H9 (cell line): ENCODE data around the gene SHISAL2B. TPM values are rescaled to one million over a fixed set of nuclear protein-coding genes. Genes with fewer than 3 reads are reported as not detected.

ENCODE experiments used
- DNase-seq: peaks from one replicate; pipeline ENCODE4 v3.0.0-alpha.2; 2017
- H2AFZ ChIP-seq: one replicate; pipeline ENCODE4 v1.6.1; 2013; ENCODE audit warnings: mild to moderate bottlenecking, low read length, control low read depth, moderate library complexity
- H2AK5ac ChIP-seq: 2 replicates; pipeline ENCODE4 v1.6.1; 2013; ENCODE audit warnings: low read length, control low read depth, mixed read lengths; ENCODE audit not compliant: insufficient read length
- H2BK120ac ChIP-seq: one replicate; pipeline ENCODE4 v1.6.1; 2013; ENCODE audit warnings: low read depth, mild to moderate bottlenecking, low read length, control low read depth, inconsistent platforms; ENCODE audit not compliant: poor library complexity, severe bottlenecking
- H2BK12ac ChIP-seq: 2 replicates; pipeline ENCODE4 v1.6.1; 2013; ENCODE audit warnings: low read length, control low read depth, mixed read lengths, low read depth; ENCODE audit not compliant: insufficient read length
- H2BK15ac ChIP-seq: 2 replicates; pipeline ENCODE4 v1.6.1; 2013; ENCODE audit warnings: low read depth, low read length, control low read depth
- H2BK20ac ChIP-seq: one replicate; pipeline ENCODE4 v1.6.1; 2013; ENCODE audit warnings: low read depth, mild to moderate bottlenecking, low read length, control low read depth, inconsistent platforms; ENCODE audit not compliant: poor library complexity, severe bottlenecking
- H2BK5ac ChIP-seq: 2 replicates; pipeline ENCODE4 v1.6.1; 2013; ENCODE audit warnings: low read length, control low read depth, mixed read lengths; ENCODE audit not compliant: insufficient read length
- H3K14ac ChIP-seq: 2 replicates; pipeline ENCODE4 v1.6.1; 2013; ENCODE audit warnings: low read length, control low read depth; ENCODE audit not compliant: insufficient read depth
- H3K18ac ChIP-seq: 2 replicates; pipeline ENCODE4 v1.6.1; 2013; ENCODE audit warnings: low read depth, mild to moderate bottlenecking, mixed read lengths, low read length, control low read depth; ENCODE audit not compliant: insufficient read length
- H3K23ac ChIP-seq: 2 replicates; pipeline ENCODE4 v1.6.1; 2013; ENCODE audit warnings: low read length, control low read depth, mixed read lengths, low read depth; ENCODE audit not compliant: insufficient read length
- H3K23me2 ChIP-seq: 2 replicates; pipeline ENCODE4 v1.6.1; 2013; ENCODE audit warnings: low read depth, mild to moderate bottlenecking, mixed read lengths, low read length, control low read depth; ENCODE audit not compliant: insufficient read length, poor library complexity, severe bottlenecking
- H3K27ac ChIP-seq: 2 replicates; pipeline ENCODE4 v1.5.1; 2013; ENCODE audit warnings: low read length, control low read depth, mixed read lengths, low read depth; ENCODE audit not compliant: insufficient read length
- H3K27me3 ChIP-seq: 2 replicates; pipeline ENCODE4 v1.6.1; 2013; ENCODE audit warnings: low read length, control low read depth, inconsistent platforms; ENCODE audit not compliant: insufficient read depth
- H3K4ac ChIP-seq: 2 replicates; pipeline ENCODE4 v1.6.1; 2013; ENCODE audit warnings: low read depth, mild to moderate bottlenecking, control low read depth, inconsistent platforms, low read length, moderate library complexity
- H3K4me1 ChIP-seq: 2 replicates; pipeline ENCODE4 v1.6.1; 2013; ENCODE audit warnings: low read length, control low read depth, inconsistent platforms; ENCODE audit not compliant: insufficient read depth
- H3K4me2 ChIP-seq: 2 replicates; pipeline ENCODE4 v1.6.1; 2013; ENCODE audit warnings: low read length, control low read depth, mixed read lengths; ENCODE audit not compliant: insufficient read length, insufficient read depth
- H3K56ac ChIP-seq: 2 replicates; pipeline ENCODE4 v1.6.1; 2013; ENCODE audit warnings: low read depth, mild to moderate bottlenecking, mixed read lengths, low read length, control low read depth; ENCODE audit not compliant: insufficient read length
- H3K79me1 ChIP-seq: 2 replicates; pipeline ENCODE4 v1.6.1; 2013; ENCODE audit warnings: low read depth, mild to moderate bottlenecking, moderate library complexity, low read length, control low read depth, inconsistent platforms; ENCODE audit not compliant: insufficient read depth, poor library complexity, severe bottlenecking
- H3K79me2 ChIP-seq: 2 replicates; pipeline ENCODE4 v1.6.1; 2013; ENCODE audit warnings: low read length, control low read depth, inconsistent platforms; ENCODE audit not compliant: insufficient read depth
- H3K9ac ChIP-seq: 2 replicates; pipeline ENCODE4 v1.6.1; 2013; ENCODE audit warnings: low read length, control low read depth, mixed read lengths; ENCODE audit not compliant: insufficient read length; ENCODE audit errors: extremely low read depth
- H3K9me3 ChIP-seq: one replicate; pipeline ENCODE4 v1.6.1; 2013; ENCODE audit warnings: low read depth, low read length, inconsistent platforms; ENCODE audit not compliant: control insufficient read depth
- H3T11ph ChIP-seq: one replicate; pipeline ENCODE4 v1.6.1; 2013; ENCODE audit warnings: mild to moderate bottlenecking, low read length, control low read depth, inconsistent platforms
- H4K20me1 ChIP-seq: one replicate; pipeline ENCODE4 v1.6.1; 2013; ENCODE audit not compliant: control insufficient read depth, insufficient read length, insufficient read depth
- H4K5ac ChIP-seq: 2 replicates; pipeline ENCODE4 v1.6.1; 2013; ENCODE audit warnings: low read depth, mild to moderate bottlenecking, mixed read lengths, low read length, control low read depth; ENCODE audit not compliant: insufficient read length
- H4K8ac ChIP-seq: replicated peaks from 2 replicates; pipeline ENCODE4 v1.6.1; 2013; ENCODE audit warnings: low read length, control low read depth, mixed read lengths, low read depth; ENCODE audit not compliant: insufficient read length
- H4K91ac ChIP-seq: 2 replicates; pipeline ENCODE4 v1.6.1; 2013; ENCODE audit warnings: low read depth, mild to moderate bottlenecking, moderate library complexity, mixed read lengths, low read length, control low read depth; ENCODE audit not compliant: insufficient read length
- H3K27ac Mint-ChIP-seq, 3 experiments: 2 replicates in 2 of 3; 3 replicates in 1 of 3; pipeline ENCODE4 v1.8.0; 2020 to 2021; ENCODE audit warnings: mixed read lengths in 3 of 3, mild to moderate bottlenecking in 1 of 3, moderate library complexity in 1 of 3
- H3K27me3 Mint-ChIP-seq: 2 replicates; pipeline ENCODE4 v1.8.0; 2021; ENCODE audit warnings: low read depth, mild to moderate bottlenecking, moderate library complexity, mixed read lengths
- H3K36me3 Mint-ChIP-seq, 3 experiments: 2 replicates in 2 of 3; 3 replicates in 1 of 3; pipeline ENCODE4 v1.8.0; 2020 to 2021; ENCODE audit warnings: low read depth in 3 of 3, mixed read lengths in 3 of 3; ENCODE audit not compliant: insufficient read depth in 1 of 3
- H3K4me1 Mint-ChIP-seq, 2 experiments: 2 replicates each; pipeline ENCODE4 v1.8.0; 2020; ENCODE audit warnings: mixed read lengths in 2 of 2
- H3K4me3 Mint-ChIP-seq, 2 experiments: 2 replicates in 1 of 2; 3 replicates in 1 of 2; pipeline ENCODE4 v1.8.0; 2020 to 2021; ENCODE audit warnings: mild to moderate bottlenecking in 2 of 2, mixed read lengths in 2 of 2, moderate library complexity in 1 of 2
- H3K9me3 Mint-ChIP-seq, 2 experiments: 2 replicates in 1 of 2; 3 replicates in 1 of 2; pipeline ENCODE4 v1.8.0; 2020; ENCODE audit warnings: mild to moderate bottlenecking in 2 of 2, mixed read lengths in 2 of 2, moderate library complexity in 1 of 2
- WGBS: extraction: QIAGEN DNeasy Blood & Tissue Kit; methylation state at CpG from one replicate; pipeline ENCODE4 v1.1.7; 2013; ENCODE audit warnings: missing lambda C conversion rate, low lambda C conversion rate, mixed read lengths; ENCODE audit not compliant: insufficient read length; ENCODE audit errors: extremely low coverage; 5-methylcytosine and 5-hydroxymethylcytosine counted together
- total RNA-seq: library from RNA; stranded (reverse); gene quantifications from 2 replicates; pipeline ENCODE4 v1.2.1, GENCODE V29; 2021
- TF ChIP-seq, protein P1 (sequence below): fragments of 200-600 bp; sonication (generic); conservative IDR thresholded peaks from 3 replicates; pipeline ENCODE4 v1.8.0; 2021; ENCODE audit warnings: antibody characterized with exemption, mild to moderate bottlenecking

The SHISAL2B gene
- total RNA-seq, 1 experiment from 2014 or later: 5.0 TPM

DNA sequence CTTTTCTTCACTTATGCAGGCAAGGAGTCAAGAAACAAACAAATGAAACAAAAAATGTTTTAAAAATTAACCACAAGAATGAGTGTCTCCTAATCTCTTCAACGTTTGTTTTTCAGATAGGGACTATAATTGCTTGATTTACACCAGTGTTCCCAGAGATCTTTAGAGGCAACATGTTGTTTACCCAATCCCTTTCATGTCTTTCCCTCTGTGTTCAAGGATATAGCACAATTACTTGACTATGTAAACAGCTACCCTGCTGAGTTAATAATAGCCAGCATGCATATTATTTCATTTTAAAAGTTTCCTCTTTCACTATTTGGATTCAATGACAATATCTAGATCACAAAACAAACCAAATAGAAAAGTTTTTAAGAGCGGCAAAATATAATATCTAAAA, 25.1 kb upstream of the SHISAL2B start:
- Histone ChIP-seq H3K27me3 (no peaks in the 10 kb centered on the region), H3K14ac (no peak overlapping the region), H3K4ac (no peak overlapping the region), H3K79me2 (no peaks in the 10 kb centered on the region), H4K5ac (no peak overlapping the region), H2BK120ac (no peak overlapping the region), H3K18ac (no peak overlapping the region), H3K23me2 (no peaks in the 10 kb centered on the region), H3T11ph (no peak overlapping the region), H3K27ac (no peak overlapping the region), H3K9me3 (no peaks in the 10 kb centered on the region), H4K91ac (no peak overlapping the region), H3K56ac (no peak overlapping the region), H4K8ac (no peak overlapping the region), H3K9ac (no peak overlapping the region), H2BK20ac (no peak overlapping the region), H2AK5ac (no peak overlapping the region), H2BK5ac (no peak overlapping the region), H4K20me1 (no peaks in the 10 kb centered on the region), H3K23ac (no peak overlapping the region), H2BK15ac (no peak overlapping the region), H3K4me1 (no peaks in the 10 kb centered on the region; the same call in 1 of the 2 replicates), H2AFZ (no peak overlapping the region), H2BK12ac (no peak overlapping the region), H3K79me1 (no peaks in the 10 kb centered on the region), H3K4me2 (no peak overlapping the region)
- TF ChIP-seq, protein P1, sequence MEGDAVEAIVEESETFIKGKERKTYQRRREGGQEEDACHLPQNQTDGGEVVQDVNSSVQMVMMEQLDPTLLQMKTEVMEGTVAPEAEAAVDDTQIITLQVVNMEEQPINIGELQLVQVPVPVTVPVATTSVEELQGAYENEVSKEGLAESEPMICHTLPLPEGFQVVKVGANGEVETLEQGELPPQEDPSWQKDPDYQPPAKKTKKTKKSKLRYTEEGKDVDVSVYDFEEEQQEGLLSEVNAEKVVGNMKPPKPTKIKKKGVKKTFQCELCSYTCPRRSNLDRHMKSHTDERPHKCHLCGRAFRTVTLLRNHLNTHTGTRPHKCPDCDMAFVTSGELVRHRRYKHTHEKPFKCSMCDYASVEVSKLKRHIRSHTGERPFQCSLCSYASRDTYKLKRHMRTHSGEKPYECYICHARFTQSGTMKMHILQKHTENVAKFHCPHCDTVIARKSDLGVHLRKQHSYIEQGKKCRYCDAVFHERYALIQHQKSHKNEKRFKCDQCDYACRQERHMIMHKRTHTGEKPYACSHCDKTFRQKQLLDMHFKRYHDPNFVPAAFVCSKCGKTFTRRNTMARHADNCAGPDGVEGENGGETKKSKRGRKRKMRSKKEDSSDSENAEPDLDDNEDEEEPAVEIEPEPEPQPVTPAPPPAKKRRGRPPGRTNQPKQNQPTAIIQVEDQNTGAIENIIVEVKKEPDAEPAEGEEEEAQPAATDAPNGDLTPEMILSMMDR: no peak
- no peaks in the 10 kb centered on the region for H3K36me3 Mint-ChIP-seq
- H3K4me3 Mint-ChIP-seq: no peak overlapping the region
- DNase-seq: no peak
- H3K9me3 Mint-ChIP-seq: no peaks in the 10 kb centered on the region
- no CpG with 5 or more reads among the region's 2 CpGs for WGBS
- H3K27ac Mint-ChIP-seq: peak overlapping the region in 1 of 3 experiments; percentile 63; a peak in 1 of 7 replicates
- H3K4me1 Mint-ChIP-seq: peaks cover 5 to 16% of the 10 kb centered on the region in 2 experiments
- H3K27me3 Mint-ChIP-seq: no peaks in the 10 kb centered on the region
